ENCODE results near the gene POTEH.
"Not testable (repeated sequence)": the region's sequence is repeated elsewhere in the genome, so short reads cannot be mapped to it uniquely, and the experiment has no call there.

The POTEH gene

GRCh38 chr22:15738157-15738908, 48.5 kb downstream of the POTEH start:
- not testable (repeated sequence) for H3K18ac ChIP-seq (ENCODE audit: low read length); H3K4me3 ChIP-seq (ENCODE audit: low read length); H4K5ac ChIP-seq (ENCODE audit: low read length); H3K4me1 ChIP-seq (ENCODE audit: control insufficient read depth, low read depth, low read length); H3K4me2 ChIP-seq (ENCODE audit: low read length); H2BK120ac ChIP-seq (ENCODE audit: low read depth, low read length); H3K79me1 ChIP-seq (ENCODE audit: low read length); H2BK15ac ChIP-seq (replicated peaks; ENCODE audit: low read depth); H2BK5ac ChIP-seq (ENCODE audit: low read length); H3K9ac ChIP-seq (ENCODE audit: low read length); H3K4ac ChIP-seq (ENCODE audit: low read depth, low read length); H4K8ac ChIP-seq (ENCODE audit: low read depth, low read length); H3K27me3 ChIP-seq (ENCODE audit: insufficient read depth, low read length, poor library complexity); H3K27ac ChIP-seq (ENCODE audit: low read depth, low read length); H2AK5ac ChIP-seq (ENCODE audit: low read length); H3K36me3 ChIP-seq (ENCODE audit: control insufficient read depth, insufficient read depth, low read length); H3K56ac ChIP-seq (ENCODE audit: low read length); DNase-seq; H3K23ac ChIP-seq (ENCODE audit: low read length); H3K79me2 ChIP-seq (ENCODE audit: control insufficient read depth, insufficient read depth, low read length)
- WGBS (ENCODE audit: extremely low coverage, insufficient coverage, low lambda C conversion rate) = no CpG with 5 or more reads among the region's 10 CpGs

GRCh38 chr22:15738909-15739391, 49.1 kb downstream of the POTEH start:
- not testable (repeated sequence) for H3K9ac ChIP-seq (ENCODE audit: low read length); H3K4ac ChIP-seq (ENCODE audit: low read depth, low read length); H2BK120ac ChIP-seq (ENCODE audit: low read depth, low read length); H3K18ac ChIP-seq (ENCODE audit: low read length); H2BK5ac ChIP-seq (ENCODE audit: low read length); H3K36me3 ChIP-seq (ENCODE audit: control insufficient read depth, insufficient read depth, low read length); H3K4me1 ChIP-seq (ENCODE audit: control insufficient read depth, low read depth, low read length); H3K23ac ChIP-seq (ENCODE audit: low read length); H4K5ac ChIP-seq (ENCODE audit: low read length); DNase-seq; H3K56ac ChIP-seq (ENCODE audit: low read length); H2BK15ac ChIP-seq (replicated peaks; ENCODE audit: low read depth); H3K79me1 ChIP-seq (ENCODE audit: low read length); H2AK5ac ChIP-seq (ENCODE audit: low read length); H3K4me3 ChIP-seq (ENCODE audit: low read length); H3K4me2 ChIP-seq (ENCODE audit: low read length); H3K79me2 ChIP-seq (ENCODE audit: control insufficient read depth, insufficient read depth, low read length); H3K27me3 ChIP-seq (ENCODE audit: insufficient read depth, low read length, poor library complexity); H3K27ac ChIP-seq (ENCODE audit: low read depth, low read length); H4K8ac ChIP-seq (ENCODE audit: low read depth, low read length)
- no CpG with 5 or more reads among the region's 6 CpGs for WGBS (ENCODE audit: extremely low coverage, insufficient coverage, low lambda C conversion rate)

DNA sequence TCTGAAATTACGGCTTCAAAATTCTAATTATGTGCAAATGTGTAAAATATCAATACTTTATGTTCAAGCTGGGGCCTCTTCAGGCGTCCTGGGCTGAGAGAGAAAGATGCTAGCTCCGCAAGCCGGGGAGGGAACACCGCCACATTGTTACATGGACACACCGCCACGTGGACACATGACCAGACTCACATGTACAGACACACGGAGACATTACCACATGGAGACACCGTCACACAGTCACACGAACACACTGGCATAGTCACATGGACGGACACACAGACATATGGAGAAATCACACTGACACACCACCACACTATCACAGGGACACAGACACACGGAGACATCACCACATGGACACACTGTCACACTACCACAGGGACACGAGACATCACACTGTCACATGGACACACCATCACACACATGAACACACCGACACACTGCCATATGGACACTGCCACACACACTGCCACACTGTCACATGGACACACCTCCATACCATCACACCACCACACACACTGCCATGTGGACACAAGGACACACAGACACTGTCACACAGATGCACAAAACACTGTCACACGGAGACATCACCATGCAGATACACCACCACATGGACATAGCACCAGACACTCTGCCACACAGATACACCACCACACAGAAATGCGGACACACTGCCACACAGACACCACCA, 58.0 kb downstream of the POTEH start:
- not testable (repeated sequence) for H2BK15ac ChIP-seq (replicated peaks; ENCODE audit: low read depth); H2BK5ac ChIP-seq (ENCODE audit: low read length); H3K36me3 ChIP-seq (ENCODE audit: control insufficient read depth, insufficient read depth, low read length); H3K4me1 ChIP-seq (ENCODE audit: control insufficient read depth, low read depth, low read length); H3K23ac ChIP-seq (ENCODE audit: low read length); H3K79me1 ChIP-seq (ENCODE audit: low read length); H3K4me3 ChIP-seq (ENCODE audit: low read length); H2AK5ac ChIP-seq (ENCODE audit: low read length); DNase-seq; H3K4ac ChIP-seq (ENCODE audit: low read depth, low read length); H3K4me2 ChIP-seq (ENCODE audit: low read length); H3K9ac ChIP-seq (ENCODE audit: low read length); H4K5ac ChIP-seq (ENCODE audit: low read length); H4K8ac ChIP-seq (ENCODE audit: low read depth, low read length); H3K27me3 ChIP-seq (ENCODE audit: insufficient read depth, low read length, poor library complexity); H3K56ac ChIP-seq (ENCODE audit: low read length); H3K18ac ChIP-seq (ENCODE audit: low read length); H2BK120ac ChIP-seq (ENCODE audit: low read depth, low read length); H3K79me2 ChIP-seq (ENCODE audit: control insufficient read depth, insufficient read depth, low read length); H3K27ac ChIP-seq (ENCODE audit: low read depth, low read length)
- WGBS (ENCODE audit: extremely low coverage, insufficient coverage, low lambda C conversion rate) = no CpG with 5 or more reads among the region's 16 CpGs

GRCh38 chr22:15749181-15749970, 59.5 kb downstream of the POTEH start:
- not testable (repeated sequence) for H2BK15ac ChIP-seq (replicated peaks; ENCODE audit: low read depth); DNase-seq; H3K27me3 ChIP-seq (ENCODE audit: insufficient read depth, low read length, poor library complexity); H3K4me2 ChIP-seq (ENCODE audit: low read length); H2BK120ac ChIP-seq (ENCODE audit: low read depth, low read length); H3K79me1 ChIP-seq (ENCODE audit: low read length); H3K36me3 ChIP-seq (ENCODE audit: control insufficient read depth, insufficient read depth, low read length); H3K18ac ChIP-seq (ENCODE audit: low read length); H2BK5ac ChIP-seq (ENCODE audit: low read length); H3K4me1 ChIP-seq (ENCODE audit: control insufficient read depth, low read depth, low read length); H3K4ac ChIP-seq (ENCODE audit: low read depth, low read length); H3K79me2 ChIP-seq (ENCODE audit: control insufficient read depth, insufficient read depth, low read length); H3K27ac ChIP-seq (ENCODE audit: low read depth, low read length); H3K4me3 ChIP-seq (ENCODE audit: low read length); H2AK5ac ChIP-seq (ENCODE audit: low read length); H4K5ac ChIP-seq (ENCODE audit: low read length); H3K9ac ChIP-seq (ENCODE audit: low read length); H3K23ac ChIP-seq (ENCODE audit: low read length); H3K56ac ChIP-seq (ENCODE audit: low read length); H4K8ac ChIP-seq (ENCODE audit: low read depth, low read length)
- WGBS (ENCODE audit: extremely low coverage, insufficient coverage, low lambda C conversion rate) = no CpG with 5 or more reads among the region's 41 CpGs

DNA sequence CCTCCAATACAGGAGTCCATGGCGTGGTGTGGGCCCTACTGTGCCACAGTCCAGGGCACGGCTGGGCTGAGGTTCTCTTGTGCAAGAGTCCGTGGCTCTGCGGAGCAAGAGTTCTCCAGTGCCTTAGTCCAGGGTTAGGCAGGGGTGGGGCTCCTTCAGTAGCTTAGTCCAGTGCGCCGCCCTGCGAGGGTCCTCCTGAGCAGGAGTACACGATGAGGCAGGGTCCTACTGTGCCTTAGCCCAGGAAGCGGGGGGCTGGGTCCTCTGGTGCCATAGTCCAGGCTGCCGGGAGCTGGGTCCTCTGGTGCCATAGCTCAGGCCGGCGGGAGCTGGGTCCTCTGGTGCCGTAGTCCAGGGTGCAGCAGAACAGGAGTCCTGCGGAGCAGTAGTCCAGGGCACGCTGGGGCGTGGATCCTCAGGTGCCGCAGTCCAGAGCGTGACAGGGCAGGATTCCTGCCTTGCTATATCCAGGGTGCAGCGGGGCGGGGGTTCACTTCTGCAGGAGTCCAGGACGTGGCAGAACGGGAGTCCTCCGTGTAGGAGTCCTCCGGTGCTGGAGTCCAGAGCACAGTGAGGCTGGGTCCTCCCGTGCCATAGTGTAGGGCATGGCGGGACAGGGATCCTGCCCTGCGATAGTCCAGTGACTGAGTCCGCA, 69.7 kb downstream of the POTEH start:
- H3K79me2 ChIP-seq (ENCODE audit: control insufficient read depth, insufficient read depth, low read length); H3K56ac ChIP-seq (ENCODE audit: low read length); H3K23ac ChIP-seq (ENCODE audit: low read length); H3K27ac ChIP-seq (ENCODE audit: low read depth, low read length); H3K9ac ChIP-seq (ENCODE audit: low read length); H3K4ac ChIP-seq (ENCODE audit: low read depth, low read length); H4K8ac ChIP-seq (ENCODE audit: low read depth, low read length); H2BK15ac ChIP-seq (replicated peaks; ENCODE audit: low read depth); H3K36me3 ChIP-seq (ENCODE audit: control insufficient read depth, insufficient read depth, low read length); H3K4me3 ChIP-seq (ENCODE audit: low read length); H3K79me1 ChIP-seq (ENCODE audit: low read length); H3K4me2 ChIP-seq (ENCODE audit: low read length); H3K27me3 ChIP-seq (ENCODE audit: insufficient read depth, low read length, poor library complexity); H2BK5ac ChIP-seq (ENCODE audit: low read length); H2BK120ac ChIP-seq (ENCODE audit: low read depth, low read length); H2AK5ac ChIP-seq (ENCODE audit: low read length); H4K5ac ChIP-seq (ENCODE audit: low read length); H3K18ac ChIP-seq (ENCODE audit: low read length); DNase-seq; H3K4me1 ChIP-seq (ENCODE audit: control insufficient read depth, low read depth, low read length): not testable (repeated sequence)
- no CpG with 5 or more reads among the region's 28 CpGs for WGBS (ENCODE audit: extremely low coverage, insufficient coverage, low lambda C conversion rate)
